ENCODE data around the gene TDRD3.
"Not testable (repeated sequence)": the region's sequence is repeated elsewhere in the genome, so short reads cannot be mapped to it uniquely, and the experiment has no call there.

DNA sequence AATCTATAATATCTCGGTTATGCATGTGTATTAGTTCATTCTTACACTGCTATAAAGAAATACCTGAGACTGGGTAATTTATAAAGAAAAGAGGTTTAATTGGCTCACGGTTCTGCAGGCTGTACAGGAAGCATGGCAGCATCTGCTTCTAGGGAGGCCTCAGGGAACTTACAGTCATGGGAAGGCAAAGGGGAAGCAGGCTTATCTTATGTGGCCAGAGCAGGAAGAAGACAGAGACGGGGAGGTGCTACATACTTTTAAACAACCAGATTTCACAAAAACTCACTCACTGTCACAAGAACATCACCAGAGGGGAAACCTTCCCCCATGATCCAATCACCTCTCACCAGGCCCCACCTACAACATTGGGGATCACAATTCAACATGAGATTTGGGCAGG lies 17.7 kb upstream of the TDRD3 start:
- not testable (repeated sequence) for TF ChIP-seq EZH2 (IDR thresholded peaks at IDR 0.05; ENCODE audit: low read depth)
- TF ChIP-seq, protein P1, sequence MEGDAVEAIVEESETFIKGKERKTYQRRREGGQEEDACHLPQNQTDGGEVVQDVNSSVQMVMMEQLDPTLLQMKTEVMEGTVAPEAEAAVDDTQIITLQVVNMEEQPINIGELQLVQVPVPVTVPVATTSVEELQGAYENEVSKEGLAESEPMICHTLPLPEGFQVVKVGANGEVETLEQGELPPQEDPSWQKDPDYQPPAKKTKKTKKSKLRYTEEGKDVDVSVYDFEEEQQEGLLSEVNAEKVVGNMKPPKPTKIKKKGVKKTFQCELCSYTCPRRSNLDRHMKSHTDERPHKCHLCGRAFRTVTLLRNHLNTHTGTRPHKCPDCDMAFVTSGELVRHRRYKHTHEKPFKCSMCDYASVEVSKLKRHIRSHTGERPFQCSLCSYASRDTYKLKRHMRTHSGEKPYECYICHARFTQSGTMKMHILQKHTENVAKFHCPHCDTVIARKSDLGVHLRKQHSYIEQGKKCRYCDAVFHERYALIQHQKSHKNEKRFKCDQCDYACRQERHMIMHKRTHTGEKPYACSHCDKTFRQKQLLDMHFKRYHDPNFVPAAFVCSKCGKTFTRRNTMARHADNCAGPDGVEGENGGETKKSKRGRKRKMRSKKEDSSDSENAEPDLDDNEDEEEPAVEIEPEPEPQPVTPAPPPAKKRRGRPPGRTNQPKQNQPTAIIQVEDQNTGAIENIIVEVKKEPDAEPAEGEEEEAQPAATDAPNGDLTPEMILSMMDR (conservative IDR thresholded peaks at IDR 0.05): not testable (repeated sequence)
